Activated CD8-positive, alpha-beta memory T cell treated with anti-CD3 and anti-CD28 coated beads for 36 hours (primary cell): ENCODE measurements around the gene TBX21. TPM values are rescaled to one million over a fixed set of nuclear protein-coding genes. Genes with fewer than 3 reads are reported as not detected.

Experiments
- CTCF ChIA-PET: fragments of 350-600 bp; sonication (Branson Sonifier 250); formaldehyde crosslinking; loops from one replicate; lab custom pipeline; 2021; ENCODE audit warnings: antibody characterized with exemption; lab: Charles Lee
- POLR2A ChIA-PET: fragments of 350-600 bp; sonication (Branson Sonifier 250); formaldehyde crosslinking; loops from one replicate; lab custom pipeline; 2021; ENCODE audit warnings: antibody characterized with exemption; lab: Charles Lee
- total RNA-seq, 2 experiments: library from RNA; stranded (reverse); gene quantifications; one replicate each; pipeline ENCODE4 v1.2.3, GENCODE V29; 2021

TBX21 gene
- total RNA-seq, 2 experiments from 2014 or later: 53.7 to 54.7 TPM

- ChIA-PET CTCF (interaction anchor here (0.5 to 13.4 kb wide), 6 partner anchors 8 to 25 kb away, joined by 3 to 175 read pairs (median 4); partner anchors contain the start of gene TBX21), POLR2A (interaction anchor here (0.8 to 1.9 kb wide), 3 partner anchors 12 to 16 kb away, joined by 3 to 11 read pairs (median 5); no protein-coding TSS in a partner anchor)
Observed at GRCh38 chr17:47707056-47707804, 25.8 kb upstream of the TBX21 start.

- POLR2A ChIA-PET: interaction anchor here (0.8 to 1.6 kb wide), 2 partner anchors 14 to 17 kb away, joined by 3 to 5 read pairs; no protein-coding TSS in a partner anchor
- CTCF ChIA-PET: interaction anchor here (0.5 to 13.4 kb wide), 4 partner anchors 7 to 26 kb away, joined by 3 to 175 read pairs (median 15); partner anchors contain the start of gene TBX21
Observed at GRCh38 chr17:47707884-47708283, 25.2 kb upstream of the TBX21 start.

- POLR2A ChIA-PET: interaction anchor here (1.6 kb wide), 1 partner anchor 13 kb away, joined by 5 read pairs; no protein-coding TSS in a partner anchor
- CTCF ChIA-PET: interaction anchor here (0.5 to 13.4 kb wide), 3 partner anchors 7 to 27 kb away, joined by 3 to 175 read pairs (median 4); no protein-coding TSS in a partner anchor
Observed at GRCh38 chr17:47708312-47708863, 24.6 kb upstream of the TBX21 start.

- ChIA-PET POLR2A (no interaction called here), CTCF (interaction anchor here (13.4 kb wide), 1 partner anchor 6 kb away, joined by 175 read pairs; no protein-coding TSS in a partner anchor)
Observed at GRCh38 chr17:47708864-47709541, 24.0 kb upstream of the TBX21 start.

- ChIA-PET POLR2A (no interaction called here), CTCF (interaction anchor here (10.8 kb wide), 1 partner anchor 7 kb away, joined by 175 read pairs; no protein-coding TSS in a partner anchor)
Observed at GRCh38 chr17:47709594-47709993, 23.4 kb upstream of the TBX21 start.

- ChIA-PET CTCF (interaction anchor here (1.2 to 10.8 kb wide), 3 partner anchors 9 to 62 kb away, joined by 3 to 175 read pairs (median 3); partner anchors contain the start of gene KPNB1), POLR2A (interaction anchor here (0.6 kb wide), 2 partner anchors 11 to 27 kb away, joined by 3 to 4 read pairs; no protein-coding TSS in a partner anchor)
Observed at GRCh38 chr17:47711366-47712099, 21.5 kb upstream of the TBX21 start.

- CTCF ChIA-PET: interaction anchor here (1.5 to 10.8 kb wide), 2 partner anchors 9 to 10 kb away, joined by 3 to 175 read pairs; no protein-coding TSS in a partner anchor
- POLR2A ChIA-PET: interaction anchor here (0.6 kb wide), 1 partner anchor 26 kb away, joined by 4 read pairs; no protein-coding TSS in a partner anchor
Observed at GRCh38 chr17:47712330-47713023, 20.6 kb upstream of the TBX21 start.

- POLR2A ChIA-PET: interaction anchor here (0.5 kb wide), 1 partner anchor 79 kb away, joined by 3 read pairs; no protein-coding TSS in a partner anchor
- CTCF ChIA-PET: interaction anchor here (0.5 to 10.8 kb wide), 2 partner anchors 11 to 177 kb away, joined by 3 to 175 read pairs; no protein-coding TSS in a partner anchor
Observed at GRCh38 chr17:47713980-47714700, 18.9 kb upstream of the TBX21 start.

GRCh38 chr17:47714773-47715396 lies 18.2 kb upstream of the TBX21 start:
- POLR2A ChIA-PET: no interaction called here

GRCh38 chr17:47715669-47716325 lies 17.2 kb upstream of the TBX21 start:
- CTCF ChIA-PET: interaction anchor here (0.5 to 10.8 kb wide), 4 partner anchors 9 to 102 kb away, joined by 3 to 175 read pairs (median 16); partner anchors contain the start of gene TBX21
- POLR2A ChIA-PET: no interaction called here

More at GRCh38 chr17:47714773-47715396, 18.2 kb upstream of the TBX21 start:
- CTCF ChIA-PET: interaction anchor here (2.0 to 10.8 kb wide), 3 partner anchors 10 to 17 kb away, joined by 4 to 175 read pairs (median 28); partner anchors contain the start of gene TBX21

- CTCF ChIA-PET: interaction anchor here (0.5 to 10.8 kb wide), 5 partner anchors 9 to 102 kb away, joined by 3 to 175 read pairs (median 4); partner anchors contain the start of gene TBX21
- POLR2A ChIA-PET: no interaction called here
Observed at GRCh38 chr17:47716375-47716774, 16.7 kb upstream of the TBX21 start.

GRCh38 chr17:47717261-47717697 lies 15.8 kb upstream of the TBX21 start:
- POLR2A ChIA-PET: no interaction called here

GRCh38 chr17:47717979-47718621 lies 14.9 kb upstream of the TBX21 start:
- ChIA-PET POLR2A (interaction anchor here (0.6 to 2.4 kb wide), 5 partner anchors 12 to 69 kb away, joined by 3 to 19 read pairs (median 11); partner anchors contain the start of genes KPNB1 and TBX21), CTCF (interaction anchor here (0.6 to 10.8 kb wide), 6 partner anchors 14 to 92 kb away, joined by 3 to 175 read pairs (median 10); partner anchors contain the start of genes KPNB1 and TBX21)

More at GRCh38 chr17:47717261-47717697, 15.8 kb upstream of the TBX21 start:
- CTCF ChIA-PET: interaction anchor here (1.0 to 10.8 kb wide), 4 partner anchors 8 to 20 kb away, joined by 4 to 175 read pairs (median 16); partner anchors contain the start of gene TBX21

- ChIA-PET POLR2A (interaction anchor here (0.6 to 2.4 kb wide), 8 partner anchors 12 to 113 kb away, joined by 3 to 19 read pairs (median 6); partner anchors contain the start of genes KPNB1, LRRC46, MRPL10 and TBX21), CTCF (interaction anchor here (0.6 to 10.8 kb wide), 7 partner anchors 13 to 187 kb away, joined by 3 to 175 read pairs (median 6); partner anchors contain the start of genes KPNB1 and TBX21)
Observed at GRCh38 chr17:47718634-47719405, 14.2 kb upstream of the TBX21 start.
